GM19035 (cell line): ENCODE results near the gene IGSF3.

ENCODE experiments used
- ATAC-seq: cut with Tn5 transposase; IDR thresholded peaks from one replicate; pipeline ENCODE4 v1.9.1; 2021; ENCODE audit not compliant: unreplicated experiment

The IGSF3 gene

GRCh38 chr1:116686723-116687352, 19.3 kb upstream of the IGSF3 start:
- no peak for ATAC-seq

GRCh38 chr1:116686175-116686574, 18.6 kb upstream of the IGSF3 start:
- ATAC-seq, result no peak

GRCh38 chr1:116684575-116684974, 17.0 kb upstream of the IGSF3 start:
- no peak for ATAC-seq

GRCh38 chr1:116682641-116683221, 15.2 kb upstream of the IGSF3 start:
- no peak for ATAC-seq

- ATAC-seq, result no peak
These were observed 13.9 kb upstream of the IGSF3 start for GRCh38 chr1:116681343-116681899.

GRCh38 chr1:116680752-116681151, 13.2 kb upstream of the IGSF3 start:
- ATAC-seq, result no peak

GRCh38 chr1:116679828-116680628, 12.5 kb upstream of the IGSF3 start:
- no peak for ATAC-seq

GRCh38 chr1:116679091-116679827, 11.7 kb upstream of the IGSF3 start:
- ATAC-seq, result no peak

GRCh38 chr1:116678732-116679090, 11.2 kb upstream of the IGSF3 start:
- ATAC-seq, result no peak

GRCh38 chr1:116677474-116678062, 10.0 kb upstream of the IGSF3 start:
- no peak for ATAC-seq

- ATAC-seq, result no peak
These were observed 8.8 kb upstream of the IGSF3 start for GRCh38 chr1:116676291-116676690.

- no peak for ATAC-seq
These were observed 7.2 kb upstream of the IGSF3 start for GRCh38 chr1:116674751-116675150.

GRCh38 chr1:116674011-116674531, 6.5 kb upstream of the IGSF3 start:
- ATAC-seq, result no peak

- no peak for ATAC-seq
These were observed 4.4 kb upstream of the IGSF3 start for GRCh38 chr1:116671912-116672311.

- ATAC-seq, result no peak
These were observed 3.7 kb upstream of the IGSF3 start for GRCh38 chr1:116671072-116671760.

- ATAC-seq, result no peak
These were observed 744 bp upstream of the IGSF3 start for GRCh38 chr1:116668277-116668676.

- ATAC-seq, result peak; percentile 33
These were observed 407 bp downstream of the IGSF3 start for GRCh38 chr1:116667078-116667574.

- no peak for ATAC-seq
These were observed 1.1 kb downstream of the IGSF3 start for GRCh38 chr1:116666187-116667077.

- no peak for ATAC-seq
These were observed 2.6 kb downstream of the IGSF3 start for GRCh38 chr1:116664978-116665371.
